Tibial nerve (tissue), 4 donors: ENCODE data around the gene C3orf22. TPM values are rescaled to one million over a fixed set of nuclear protein-coding genes. Genes with fewer than 3 reads are reported as not detected.

Experiments used
- DNase-seq, 2 donors: peaks; one replicate each; pipeline ENCODE4 v3.0.0-alpha.2; 2019; ENCODE audit warnings: low spot score in 2 of 2
- H3K27ac ChIP-seq, 4 donors: fragments of 200-600 bp; sonication (generic) in 3 of 4; one replicate each; pipeline ENCODE4 v1.5.1; 2017 to 2019; ENCODE audit warnings: mild to moderate bottlenecking in 1 of 4
- H3K27me3 ChIP-seq, 2 donors: fragments of 200-600 bp; sonication (generic) in 1 of 2; one replicate each; pipeline versions ENCODE4 v1.5.1 to v1.6.0; 2017 to 2019
- H3K36me3 ChIP-seq, 3 donors: fragments of 200-600 bp; sonication (generic); one replicate each; pipeline ENCODE4 v1.5.1; 2018 to 2019
- H3K4me1 ChIP-seq, 4 donors: fragments of 200-600 bp; sonication (generic) in 3 of 4; one replicate each; pipeline ENCODE4 v1.5.1; 2017 to 2019
- H3K4me3 ChIP-seq, 4 donors: fragments of 200-600 bp; sonication (generic) in 3 of 4; one replicate each; pipeline ENCODE4 v1.5.1; 2017 to 2019; ENCODE audit warnings: mild to moderate bottlenecking in 1 of 4, moderate library complexity in 1 of 4
- H3K9me3 ChIP-seq, 4 donors: fragments of 200-600 bp; sonication (generic) in 3 of 4; one replicate each; pipeline ENCODE4 v1.5.1; 2017 to 2019
- EP300 ChIP-seq, 2 donors: sonication (generic); formaldehyde crosslinking; IDR thresholded peaks; one replicate each; pipeline ENCODE4 v1.6.1; 2017; ENCODE audit warnings: antibody characterized with exemption in 2 of 2, mild to moderate bottlenecking in 1 of 2
- POLR2A ChIP-seq, 2 donors: fragments of 450-650 bp; IDR thresholded peaks; one replicate each; pipeline ENCODE4 v1.6.1; 2017; ENCODE audit warnings: antibody characterized with exemption in 2 of 2, mild to moderate bottlenecking in 2 of 2, moderate library complexity in 2 of 2
- WGBS, 2 donors: methylation state at CpG; one replicate each; pipeline ENCODE4 v1.1.5; 2018; 5-methylcytosine and 5-hydroxymethylcytosine counted together
- total RNA-seq, 4 donors: library from RNA; depleted of rRNA; stranded (reverse); fragments of >200 nt; gene quantifications; one replicate each; pipeline ENCODE4 v1.1.0, GENCODE V29; 2016
- TF ChIP-seq, protein P1 (sequence below), 5 experiments: fragments of 200-600 bp in 3 of 5; fragments of 450-650 bp in 2 of 5; sonication (generic) in 3 of 5; IDR thresholded peaks; one replicate each; pipeline ENCODE4 v1.5.1; 2016 to 2019; ENCODE audit warnings: antibody characterized with exemption in 5 of 5, mild to moderate bottlenecking in 3 of 5, moderate library complexity in 2 of 5

C3orf22 gene
- total RNA-seq, 4 donors from 2014 or later, result not detected

DNA sequence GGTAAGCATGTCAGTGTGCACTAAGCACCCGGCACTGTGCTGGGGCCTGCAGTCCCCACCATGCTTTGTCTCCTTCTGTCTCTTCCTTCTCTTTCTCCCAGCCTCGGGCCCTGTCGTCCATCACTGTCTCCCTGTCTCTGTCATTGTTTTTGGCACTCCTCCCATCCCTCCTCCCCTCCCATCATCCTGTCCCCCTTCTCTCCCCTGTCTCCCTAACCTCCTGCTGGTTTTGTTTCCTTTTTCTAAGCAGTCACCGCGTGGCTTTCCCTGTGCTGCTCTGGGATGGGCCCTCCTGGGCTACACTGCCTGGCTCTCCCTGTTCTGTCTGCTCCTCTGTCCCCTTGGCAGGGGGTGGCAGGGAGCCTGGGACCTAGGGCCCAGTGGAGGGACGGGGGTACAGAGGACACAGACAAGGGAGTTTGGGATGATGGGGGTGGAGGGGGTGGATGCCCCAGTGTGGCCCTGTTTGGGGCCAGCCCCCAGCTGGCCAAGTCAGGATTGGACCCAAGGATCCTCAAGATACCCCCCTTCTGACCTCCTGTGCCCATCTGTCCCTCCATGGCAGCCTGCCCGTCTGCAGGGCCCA is 29.1 kb downstream of the C3orf22 start:
- Histone ChIP-seq H3K36me3 (no peaks in the 10 kb centered on the region), H3K4me1 (peaks cover 0 to 4% (median under 1%) of the 10 kb centered on the region in 4 donors), H3K27ac (peak overlapping the region in 1 of 4 donors; percentile 11), H3K4me3 (no peak overlapping the region), H3K9me3 (no peaks in the 10 kb centered on the region), H3K27me3 (peaks cover 0 to 6% of the 10 kb centered on the region in 2 donors)
- no peak for DNase-seq
- no peak for TF ChIP-seq EP300 (IDR thresholded peaks at IDR 0.05)
- TF ChIP-seq, protein P1, sequence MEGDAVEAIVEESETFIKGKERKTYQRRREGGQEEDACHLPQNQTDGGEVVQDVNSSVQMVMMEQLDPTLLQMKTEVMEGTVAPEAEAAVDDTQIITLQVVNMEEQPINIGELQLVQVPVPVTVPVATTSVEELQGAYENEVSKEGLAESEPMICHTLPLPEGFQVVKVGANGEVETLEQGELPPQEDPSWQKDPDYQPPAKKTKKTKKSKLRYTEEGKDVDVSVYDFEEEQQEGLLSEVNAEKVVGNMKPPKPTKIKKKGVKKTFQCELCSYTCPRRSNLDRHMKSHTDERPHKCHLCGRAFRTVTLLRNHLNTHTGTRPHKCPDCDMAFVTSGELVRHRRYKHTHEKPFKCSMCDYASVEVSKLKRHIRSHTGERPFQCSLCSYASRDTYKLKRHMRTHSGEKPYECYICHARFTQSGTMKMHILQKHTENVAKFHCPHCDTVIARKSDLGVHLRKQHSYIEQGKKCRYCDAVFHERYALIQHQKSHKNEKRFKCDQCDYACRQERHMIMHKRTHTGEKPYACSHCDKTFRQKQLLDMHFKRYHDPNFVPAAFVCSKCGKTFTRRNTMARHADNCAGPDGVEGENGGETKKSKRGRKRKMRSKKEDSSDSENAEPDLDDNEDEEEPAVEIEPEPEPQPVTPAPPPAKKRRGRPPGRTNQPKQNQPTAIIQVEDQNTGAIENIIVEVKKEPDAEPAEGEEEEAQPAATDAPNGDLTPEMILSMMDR (IDR thresholded peaks at IDR 0.05), result no peak
- TF ChIP-seq POLR2A (IDR thresholded peaks at IDR 0.05), result no peak
- WGBS, 2 donors, result 43 to 55% methylated on average over 7 of the region's 7 CpGs

DNA sequence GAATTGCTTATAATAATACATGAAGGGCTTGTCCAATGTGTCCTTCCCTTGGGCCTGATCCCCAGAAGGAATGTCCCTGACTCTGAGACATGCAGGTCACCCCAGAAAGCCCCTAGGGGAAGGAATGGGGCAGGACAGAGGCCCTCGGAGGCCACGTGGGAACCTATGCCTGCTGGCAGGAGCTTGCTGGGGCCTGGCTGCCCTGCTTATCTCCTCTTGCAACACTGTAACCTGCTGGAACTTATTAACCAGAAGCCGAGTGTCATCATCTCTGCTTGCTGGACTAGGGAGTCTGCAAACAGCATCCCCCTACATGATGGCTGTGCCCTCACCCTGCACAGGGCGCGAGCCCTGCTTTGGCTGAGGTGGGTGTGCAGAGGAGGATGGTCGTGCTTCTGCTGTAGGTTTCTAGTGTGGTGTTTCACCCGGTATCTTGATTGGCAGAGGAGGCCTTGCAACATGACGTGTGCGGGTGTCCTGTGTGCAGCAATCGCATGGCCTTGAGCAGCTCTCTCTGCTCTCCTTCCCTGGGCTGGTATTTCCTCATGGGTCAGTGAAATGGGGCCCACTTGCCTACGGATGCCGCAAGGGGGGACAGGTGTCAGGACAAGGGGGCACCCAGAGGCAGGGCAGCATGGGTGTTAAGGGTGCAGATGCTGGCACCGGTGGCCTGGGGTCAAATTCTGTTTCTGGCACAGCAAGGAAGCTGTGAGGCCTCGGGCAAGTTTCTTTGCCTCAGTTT is 29.8 kb downstream of the C3orf22 start:
- no peak for DNase-seq
- Histone ChIP-seq H3K9me3 (no peaks in the 10 kb centered on the region), H3K36me3 (no peaks in the 10 kb centered on the region), H3K27ac (no peak overlapping the region), H3K27me3 (peaks cover 0 to 11% of the 10 kb centered on the region in 2 donors), H3K4me1 (peaks cover 0 to 11% (median 3%) of the 10 kb centered on the region in 4 donors), H3K4me3 (no peak overlapping the region)
- 76 to 89% methylated on average over 12 to 14 of the region's 14 CpGs for WGBS, 2 donors
- TF ChIP-seq, protein P1 (IDR thresholded peaks at IDR 0.05), result no peak
- no peak for TF ChIP-seq POLR2A (IDR thresholded peaks at IDR 0.05)
- no peak for TF ChIP-seq EP300 (IDR thresholded peaks at IDR 0.05)

DNA sequence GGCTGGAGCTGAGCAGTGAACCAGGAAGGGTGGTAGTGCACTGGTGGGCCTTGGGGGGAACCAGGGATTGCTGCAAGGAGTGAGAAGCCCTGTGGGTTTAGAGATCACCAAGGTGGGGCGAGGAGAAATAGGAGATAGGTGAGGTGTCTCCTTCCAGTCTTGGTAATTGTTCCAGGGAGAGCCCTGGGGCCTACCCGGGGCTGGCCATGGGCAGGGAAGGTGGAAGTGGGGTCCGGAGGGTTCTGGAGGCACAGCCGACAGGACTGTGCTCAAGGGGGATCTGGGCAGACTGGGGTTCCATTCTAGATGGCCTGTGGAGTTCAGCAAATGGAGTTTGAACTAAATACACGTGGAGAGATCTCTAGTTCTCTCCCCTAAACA is 30.3 kb downstream of the C3orf22 start:
- DNase-seq, result no peak
- Histone ChIP-seq H3K36me3 (no peaks in the 10 kb centered on the region), H3K27ac (no peak overlapping the region), H3K9me3 (no peaks in the 10 kb centered on the region), H3K4me3 (no peak overlapping the region), H3K4me1 (peaks cover 0 to 17% (median 3%) of the 10 kb centered on the region in 4 donors), H3K27me3 (peaks cover 0 to 17% of the 10 kb centered on the region in 2 donors)
- TF ChIP-seq, protein P1 (IDR thresholded peaks at IDR 0.05), result no peak
- TF ChIP-seq POLR2A (IDR thresholded peaks at IDR 0.05) (no peak), EP300 (IDR thresholded peaks at IDR 0.05) (no peak)
- WGBS, 2 donors, result 77 to 83% methylated on average over 5 of the region's 5 CpGs

DNA sequence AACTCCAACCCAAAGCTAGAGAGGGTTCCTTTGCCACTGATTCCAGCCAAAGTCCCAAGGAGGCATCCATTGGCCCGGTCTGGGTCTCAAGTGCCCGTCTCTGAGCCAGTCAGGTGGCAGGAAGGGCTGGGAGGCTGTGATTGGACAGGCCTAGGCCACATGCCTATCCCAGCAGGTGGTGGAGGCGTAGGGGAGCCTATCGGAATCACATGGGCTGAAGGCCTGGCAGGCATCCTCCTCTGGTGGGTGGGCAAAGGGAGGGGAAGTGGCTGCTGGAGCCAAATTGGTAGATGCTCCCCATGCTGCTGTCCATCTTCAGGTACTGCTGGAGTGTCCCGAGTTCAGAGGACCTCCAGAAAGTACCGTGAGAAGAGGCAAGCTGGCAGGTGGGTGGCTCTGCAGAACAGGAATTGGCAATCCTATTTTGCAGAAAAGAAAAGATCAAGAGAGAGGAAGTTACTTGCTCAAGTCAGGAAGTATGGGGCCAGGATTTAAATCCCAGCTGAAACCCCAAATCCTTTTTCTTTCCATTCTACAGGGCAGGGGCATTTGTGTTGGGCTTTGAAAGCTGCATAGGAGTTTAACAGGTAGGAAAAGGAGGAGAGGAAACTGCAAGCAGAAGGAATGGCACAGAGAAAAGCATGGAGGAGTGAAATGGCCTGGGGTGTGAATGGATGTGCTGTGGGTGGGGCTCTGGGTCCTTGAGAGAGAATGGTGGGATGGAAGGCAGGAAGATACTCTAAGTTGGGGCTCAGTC is 31.1 kb downstream of the C3orf22 start:
- 71 to 76% methylated on average over 6 of the region's 6 CpGs for WGBS, 2 donors

DNA sequence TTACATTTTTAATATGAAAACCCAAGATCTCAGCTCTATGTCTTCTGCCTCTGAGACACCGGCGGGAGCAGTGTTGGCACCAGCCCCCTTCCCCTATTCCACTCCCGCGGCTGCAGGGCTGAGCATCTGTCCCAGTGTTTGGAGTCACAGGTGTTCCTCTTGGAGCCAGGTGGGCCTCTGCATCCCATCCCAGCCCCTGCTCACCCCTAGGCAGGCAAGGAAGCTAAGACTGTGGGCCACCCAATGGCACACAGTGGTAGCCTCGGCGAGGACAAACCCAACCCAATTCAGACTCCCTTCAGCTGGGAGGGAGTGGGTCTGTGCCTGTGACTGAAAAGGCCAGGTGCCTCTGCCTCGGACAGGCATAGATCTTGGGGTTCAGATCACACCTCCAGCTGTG is 31.7 kb downstream of the C3orf22 start:
- Histone ChIP-seq H3K27ac (no peak overlapping the region), H3K36me3 (no peaks in the 10 kb centered on the region), H3K4me3 (no peak overlapping the region), H3K27me3 (peaks cover 0 to 20% of the 10 kb centered on the region in 2 donors), H3K4me1 (peaks cover 0 to 23% (median 3%) of the 10 kb centered on the region in 4 donors), H3K9me3 (no peaks in the 10 kb centered on the region)
- 82 to 93% methylated on average over 7 of the region's 7 CpGs for WGBS, 2 donors
- no peak for DNase-seq
- no peak for TF ChIP-seq EP300 (IDR thresholded peaks at IDR 0.05)
- TF ChIP-seq, protein P1 (IDR thresholded peaks at IDR 0.05), result no peak

More for the DNA sequence above, 31.1 kb downstream of the C3orf22 start:
- no peak overlapping the region for H3K27ac ChIP-seq
- no peaks in the 10 kb centered on the region for H3K9me3 ChIP-seq
- peaks cover 0 to 17% (median 3%) of the 10 kb centered on the region in 4 donors for H3K4me1 ChIP-seq
- no peaks in the 10 kb centered on the region for H3K36me3 ChIP-seq
- peaks cover 0 to 20% of the 10 kb centered on the region in 2 donors for H3K27me3 ChIP-seq
- no peak overlapping the region for H3K4me3 ChIP-seq
- no peak for TF ChIP-seq POLR2A (IDR thresholded peaks at IDR 0.05)
- DNase-seq, result no peak
